MCF 10A (cell line): ENCODE results near the gene FAF1. TPM values are rescaled to one million over a fixed set of nuclear protein-coding genes. Genes with fewer than 3 reads are reported as not detected.
A peak's percentile ranks its signal among the peaks of the same experiment; 100 is the strongest.

Experiments used
- BruUV-seq: library from RNA; stranded (reverse); fragments of 400-500 nt; replicated peaks from 2 replicates; lab custom pipeline; 2021; lab: Mats Ljungman, UMichigan
- CTCF ChIA-PET: fragments of 300-600 bp; sonication (Branson Sonifier 250); formaldehyde crosslinking; extraction: SDS; loops from one replicate; lab custom pipeline; 2021; ENCODE audit warnings: antibody characterized with exemption, inconsistent platforms; lab: Yijun Ruan, JAX
- POLR2A ChIA-PET: fragments of 300-600, 350-650 bp; sonication (Branson Sonifier 250); formaldehyde crosslinking; extraction: SDS; loops from one replicate; lab custom pipeline; 2020; ENCODE audit warnings: antibody characterized with exemption, inconsistent platforms; lab: Yijun Ruan, JAX
- DNase-seq: peaks from one replicate; pipeline ENCODE4 v3.0.0-alpha.2; 2018; ENCODE audit not compliant: unreplicated experiment
- H3K27ac Mint-ChIP-seq: one replicate; pipeline ENCODE4 v1.8.0; 2022; ENCODE audit warnings: mild to moderate bottlenecking, low read depth, mixed read lengths; ENCODE audit not compliant: unreplicated experiment
- H3K27me3 Mint-ChIP-seq: one replicate; pipeline ENCODE4 v1.8.0; 2022; ENCODE audit warnings: mixed read lengths; ENCODE audit not compliant: insufficient read depth, unreplicated experiment
- H3K36me3 Mint-ChIP-seq: one replicate; pipeline ENCODE4 v1.8.0; 2022; ENCODE audit warnings: mild to moderate bottlenecking, moderate library complexity, mixed read lengths; ENCODE audit not compliant: insufficient read depth, unreplicated experiment
- H3K4me1 Mint-ChIP-seq: one replicate; pipeline ENCODE4 v1.8.0; 2022; ENCODE audit warnings: mixed read lengths; ENCODE audit not compliant: insufficient read depth, unreplicated experiment
- H3K4me3 Mint-ChIP-seq: one replicate; pipeline ENCODE4 v1.8.0; 2022; ENCODE audit warnings: mild to moderate bottlenecking, moderate library complexity, mixed read lengths; ENCODE audit not compliant: unreplicated experiment
- H3K9me3 Mint-ChIP-seq: one replicate; pipeline ENCODE4 v1.8.0; 2022; ENCODE audit warnings: mixed read lengths; ENCODE audit not compliant: unreplicated experiment
- CTCF ChIP-seq: fragments of 200-600 bp; IDR thresholded peaks from one replicate; pipeline ENCODE4 v1.8.0; 2022; ENCODE audit warnings: antibody characterized with exemption, mild to moderate bottlenecking; ENCODE audit not compliant: unreplicated experiment
- intact Hi-C: fragments of 100-400 bp; cut with micrococcal nuclease; formaldehyde crosslinking; loops from 2 replicates; pipeline ENCODE4 v1.14.1; 2022
- total RNA-seq: library from RNA; stranded (reverse); gene quantifications from 2 replicates; pipeline ENCODE4 v1.2.3, GENCODE V29; 2022

FAF1 gene
- total RNA-seq, 1 experiment from 2014 or later, result 93.2 TPM

DNA sequence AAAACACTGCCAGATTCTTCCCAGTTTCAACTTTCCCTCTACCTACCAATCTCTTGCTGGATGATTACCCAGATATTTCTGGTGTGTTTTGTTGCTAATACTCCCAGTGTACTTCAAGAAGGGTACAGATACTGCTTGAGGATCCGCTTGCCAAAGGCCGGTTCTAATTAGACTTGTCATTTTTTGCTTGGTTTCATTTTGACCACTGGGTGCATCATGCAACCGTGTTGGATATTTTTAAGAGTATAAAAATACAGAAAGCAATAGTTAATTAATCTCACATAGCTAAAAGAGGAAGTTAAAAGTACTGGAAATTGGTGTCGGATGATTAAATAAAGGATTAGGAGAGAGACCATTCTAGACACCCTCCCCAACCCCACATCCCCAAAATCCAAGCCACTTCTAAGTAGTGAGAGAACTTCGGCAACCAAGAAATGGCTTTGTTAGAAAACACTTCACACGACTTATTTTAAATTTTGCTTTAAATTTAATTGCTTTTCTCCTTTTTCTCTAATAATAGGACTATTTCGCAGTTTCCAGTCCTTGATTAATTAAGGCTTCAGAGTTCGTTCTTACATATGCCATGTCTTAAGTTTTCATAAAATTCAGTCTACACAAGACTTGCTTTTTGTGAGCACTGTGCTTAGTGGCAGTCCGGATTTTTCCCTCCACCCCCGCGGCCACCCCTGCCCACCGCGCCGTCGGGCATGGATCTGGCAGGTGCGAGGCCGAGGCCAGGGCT is 7.5 kb upstream of the FAF1 start:
- H3K9me3 Mint-ChIP-seq, result no peaks in the 10 kb centered on the region
- DNase-seq, result no peak
- no TSS peak for BruUV-seq
- POLR2A ChIA-PET, result interaction anchor here (0.6 to 4.7 kb wide), 9 partner anchors 7 to 551 kb away, joined by 3 to 124 read pairs (median 5); partner anchors contain the start of genes EPS15 and FAF1
- no peaks in the 10 kb centered on the region for H3K27me3 Mint-ChIP-seq
- TF ChIP-seq CTCF, result no peak
- peaks cover 7% of the 10 kb centered on the region for H3K4me1 Mint-ChIP-seq
- peak overlapping the region; percentile 95 for H3K27ac Mint-ChIP-seq
- CTCF ChIA-PET, result interaction anchor here (0.6 to 2.3 kb wide), 7 partner anchors 10 to 250 kb away, joined by 3 to 14 read pairs (median 4); no protein-coding TSS in a partner anchor
- H3K4me3 Mint-ChIP-seq, result peak overlapping the region; percentile 86
- peaks cover 11% of the 10 kb centered on the region for H3K36me3 Mint-ChIP-seq
- intact Hi-C loops, result loop anchor here (5.0 to 10.0 kb wide), 4 partner anchors 40 to 217 kb away; no protein-coding TSS in a partner anchor

- TF ChIP-seq CTCF, result no peak
- H3K9me3 Mint-ChIP-seq, result no peaks in the 10 kb centered on the region
- CTCF ChIA-PET, result interaction anchor here (0.6 to 2.3 kb wide), 4 partner anchors 11 to 250 kb away, joined by 3 to 14 read pairs (median 4); no protein-coding TSS in a partner anchor
- H3K27ac Mint-ChIP-seq, result peak overlapping the region; percentile 95
- peaks cover 11% of the 10 kb centered on the region for H3K36me3 Mint-ChIP-seq
- H3K4me3 Mint-ChIP-seq, result peak overlapping the region; percentile 86
- BruUV-seq, result no TSS peak
- intact Hi-C loops, result loop anchor here (5.0 to 10.0 kb wide), 4 partner anchors 40 to 218 kb away; no protein-coding TSS in a partner anchor
- no peak for DNase-seq
- no peaks in the 10 kb centered on the region for H3K27me3 Mint-ChIP-seq
- POLR2A ChIA-PET, result interaction anchor here (0.8 to 4.7 kb wide), 5 partner anchors 7 to 31 kb away, joined by 3 to 124 read pairs (median 6); partner anchors contain the start of gene FAF1
- H3K4me1 Mint-ChIP-seq, result peaks cover 7% of the 10 kb centered on the region
These were observed 6.9 kb upstream of the FAF1 start for GRCh38 chr1:50966991-50967390.

GRCh38 chr1:50964863-50965262 is 4.8 kb upstream of the FAF1 start:
- Mint-ChIP-seq H3K9me3 (no peaks in the 10 kb centered on the region), H3K27me3 (no peaks in the 10 kb centered on the region), H3K27ac (no peak overlapping the region), H3K36me3 (peaks cover 11% of the 10 kb centered on the region), H3K4me3 (no peak overlapping the region), H3K4me1 (peaks cover 12% of the 10 kb centered on the region)
- ChIA-PET POLR2A (no interaction called here), CTCF (interaction anchor here (0.6 to 1.3 kb wide), 2 partner anchors 12 to 226 kb away, joined by 3 to 4 read pairs; no protein-coding TSS in a partner anchor)
- no peak for TF ChIP-seq CTCF
- no TSS peak for BruUV-seq
- no peak for DNase-seq
- intact Hi-C loops, result loop anchor here (5.0 to 10.0 kb wide), 4 partner anchors 38 to 220 kb away; no protein-coding TSS in a partner anchor
